Ecto neural progenitor cell (in vitro differentiated cells): ENCODE measurements around the gene CEP72.
A peak's percentile ranks its signal among the peaks of the same experiment; 100 is the strongest.

Experiments
- DNase-seq: peaks from one replicate; pipeline ENCODE4 v3.0.0-alpha.2; 2018; ENCODE audit warnings: low spot score

Gene CEP72

DNA sequence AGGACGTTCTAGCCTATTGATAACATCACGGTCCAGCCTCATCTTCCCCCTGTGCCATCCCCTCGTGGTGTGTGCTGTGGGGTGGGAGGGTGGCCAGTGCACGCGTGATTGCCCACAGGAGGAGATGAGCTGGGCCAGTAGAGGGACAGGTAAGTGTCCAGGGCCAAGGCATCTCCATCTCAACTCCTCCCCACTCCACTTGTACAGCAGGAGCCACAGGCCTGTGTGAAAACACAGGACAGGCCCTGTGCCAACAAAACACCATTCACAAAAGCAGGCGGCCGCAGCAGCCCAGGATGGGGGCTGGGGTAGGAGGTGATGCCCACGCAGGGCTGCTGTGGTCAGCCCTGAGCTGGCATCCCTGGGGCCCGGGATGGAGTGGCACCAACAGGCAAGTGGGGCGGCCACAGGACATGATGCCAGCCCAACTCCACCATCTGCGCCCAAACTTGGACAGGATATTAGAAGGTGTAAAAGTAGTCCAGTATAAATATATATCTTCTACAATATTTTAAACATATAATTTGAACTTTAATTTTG, 48.4 kb downstream of the CEP72 start:
- DNase-seq: no peak

DNA sequence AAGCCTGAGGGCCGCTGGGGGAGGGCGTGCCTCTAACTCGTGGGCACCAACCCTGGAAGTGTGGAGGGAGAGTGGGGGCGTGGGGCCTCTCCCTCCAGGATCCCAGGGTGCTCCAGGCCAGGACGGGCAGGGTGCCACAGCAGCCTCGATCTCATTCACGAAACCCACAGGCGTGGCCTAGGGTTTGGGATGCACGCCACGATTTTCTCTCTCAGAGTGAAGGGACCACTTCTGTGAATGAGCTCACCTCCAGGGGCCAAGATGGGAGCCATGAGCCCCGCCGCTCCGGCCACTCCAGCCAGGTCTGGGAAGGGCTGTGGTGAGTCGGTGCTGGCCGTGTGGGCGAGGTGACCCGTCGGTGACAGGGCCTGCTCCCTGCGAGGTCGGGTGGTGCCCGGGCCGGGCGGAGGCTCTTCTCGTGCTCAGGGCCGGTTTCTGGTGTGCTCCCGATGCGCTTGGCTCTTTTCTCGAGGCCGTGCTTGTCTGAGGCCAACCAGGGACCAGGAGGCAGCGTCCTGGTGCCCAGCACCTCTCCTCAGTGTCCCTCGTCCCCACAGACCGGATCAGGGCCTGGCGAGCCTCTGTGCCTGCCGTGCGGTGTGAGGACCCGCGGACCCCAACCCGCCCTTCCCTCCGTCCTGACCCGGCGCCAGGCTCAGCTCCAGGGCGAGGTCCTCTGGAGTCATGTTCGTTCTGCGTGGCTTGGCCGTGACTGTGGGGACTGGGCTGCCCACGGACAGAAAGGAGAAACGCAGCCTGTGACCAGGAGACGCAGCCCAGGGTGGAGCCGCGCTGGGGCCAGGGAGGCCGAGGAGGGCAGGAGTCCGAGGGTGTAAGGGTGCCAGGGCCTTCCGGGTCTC, 50.0 kb downstream of the CEP72 start:
- no peak for DNase-seq

DNA sequence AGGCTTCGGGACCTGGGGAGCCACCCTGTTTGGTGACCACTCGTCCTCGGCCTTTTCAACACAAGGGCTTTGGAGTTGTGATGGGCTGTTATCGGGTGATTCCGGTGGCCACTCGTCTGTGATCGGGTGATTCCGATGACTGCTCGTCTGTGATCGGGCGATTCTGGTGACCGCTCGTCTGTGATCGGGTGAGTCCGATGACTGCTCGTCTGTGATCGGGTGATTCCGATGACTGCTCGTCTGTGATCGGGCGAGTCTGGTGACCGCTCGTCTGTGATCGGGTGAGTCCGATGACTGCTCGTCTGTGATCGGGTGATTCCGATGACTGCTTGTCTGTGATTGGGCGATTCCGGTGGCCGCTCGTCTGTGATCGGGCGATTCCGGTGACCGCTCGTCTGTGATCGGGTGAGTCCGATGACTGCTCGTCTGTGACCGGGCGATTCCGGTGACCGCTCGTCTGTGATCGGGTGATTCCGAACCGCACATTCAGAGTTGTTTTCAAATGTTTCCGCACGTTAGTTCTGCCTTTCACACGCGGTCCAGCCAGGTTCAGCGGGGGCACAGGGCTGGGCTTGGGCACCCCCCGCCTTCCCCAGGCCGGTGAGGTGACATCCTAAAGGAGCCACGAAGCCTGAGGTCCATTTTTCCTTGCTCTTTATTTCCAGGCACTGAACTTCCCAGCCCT, 50.8 kb downstream of the CEP72 start:
- no peak for DNase-seq

DNA sequence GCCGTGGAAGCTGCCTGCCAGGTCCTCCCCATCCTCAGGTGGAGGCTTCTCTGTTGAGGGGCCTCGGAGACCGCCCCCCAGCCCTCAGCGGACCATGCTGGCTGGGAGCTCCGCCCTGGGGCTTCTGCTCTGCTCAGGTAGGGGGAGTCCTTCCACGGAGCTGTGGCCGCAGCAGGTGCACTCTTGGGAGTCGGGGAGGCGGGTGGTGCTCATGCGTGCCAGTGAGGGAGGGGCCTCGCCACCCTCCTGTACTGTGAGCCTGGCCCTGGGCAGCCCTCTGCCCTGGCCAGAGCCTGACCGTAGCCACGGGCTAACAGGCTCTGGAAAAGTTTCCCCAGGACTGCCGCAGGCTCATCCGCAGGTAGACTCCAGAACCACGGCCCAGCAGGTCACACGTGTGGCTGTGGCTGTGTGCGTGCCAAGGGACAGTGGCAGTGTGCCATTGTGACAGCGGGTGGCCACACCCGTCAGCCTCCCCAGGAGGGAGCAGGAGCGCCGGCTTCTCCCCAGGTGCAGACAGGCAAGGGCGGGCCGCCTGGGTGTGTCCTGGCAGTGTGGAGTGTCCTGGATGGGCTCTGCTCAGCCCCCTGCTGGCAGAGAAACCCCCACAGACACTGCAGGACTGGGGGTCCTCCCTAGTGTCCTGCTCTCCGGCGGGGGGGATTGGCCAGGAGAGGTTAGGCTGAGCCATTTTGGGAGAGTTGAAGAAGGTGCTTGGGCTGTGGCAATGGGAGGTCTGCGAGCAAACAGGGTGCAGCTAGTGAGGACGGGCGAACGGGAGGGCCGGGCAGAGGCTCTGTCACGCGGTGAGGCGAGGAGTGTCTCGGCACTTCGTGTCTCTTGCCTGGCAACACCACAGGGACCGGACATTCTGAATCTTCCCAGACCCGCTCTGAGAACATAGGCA, 51.5 kb downstream of the CEP72 start:
- DNase-seq: no peak

DNA sequence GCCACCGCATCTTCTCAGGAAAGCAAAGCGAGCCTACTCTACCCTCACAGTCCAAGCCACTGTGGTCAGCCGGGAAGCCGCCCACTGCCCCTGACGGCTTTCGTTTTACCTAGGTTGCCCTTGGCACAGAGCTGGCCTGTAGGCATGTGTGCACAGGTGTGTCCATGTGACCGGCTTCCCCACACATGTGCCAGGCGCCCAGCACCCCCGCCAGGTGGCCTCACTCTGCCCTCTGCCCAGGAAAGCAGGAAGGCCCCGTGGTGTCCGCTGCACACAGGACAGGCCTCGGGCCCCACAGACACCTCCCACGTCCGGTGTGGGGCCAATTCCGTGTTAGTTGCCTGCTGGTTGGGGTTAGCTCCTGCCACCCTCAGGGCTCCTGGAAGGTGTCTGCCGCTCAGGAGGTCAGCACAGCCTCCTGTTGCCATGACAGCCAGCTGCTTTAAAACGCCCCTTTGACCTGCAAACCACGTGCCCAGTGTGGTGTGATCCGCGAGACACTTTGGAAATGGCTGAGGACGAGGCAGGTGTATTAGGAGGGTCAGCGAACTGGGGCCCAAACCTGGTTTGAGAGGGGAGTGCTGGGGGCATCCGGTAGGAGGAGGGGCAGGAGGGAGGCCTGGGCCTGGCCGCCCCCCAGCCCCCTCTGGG, 52.3 kb downstream of the CEP72 start:
- DNase-seq: no peak

DNA sequence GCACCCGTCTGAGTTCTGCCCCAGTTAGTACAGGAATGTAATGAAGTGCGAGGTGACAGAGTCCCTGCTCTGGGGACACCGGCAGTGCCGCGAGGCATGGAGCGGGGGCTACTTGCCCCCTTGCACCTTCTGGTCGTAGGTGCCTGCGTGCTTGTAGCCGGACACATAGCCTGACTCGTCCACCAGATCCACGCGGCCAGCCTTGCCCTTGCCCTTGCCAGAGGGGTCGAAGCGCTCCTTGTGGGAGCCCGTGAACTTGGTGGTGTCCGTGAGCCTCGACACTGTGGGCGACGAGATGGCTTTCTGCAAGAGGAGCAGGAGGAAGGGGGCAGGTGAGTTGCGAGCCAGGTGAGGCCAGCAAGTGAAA, 52.8 kb downstream of the CEP72 start:
- no peak for DNase-seq

DNA sequence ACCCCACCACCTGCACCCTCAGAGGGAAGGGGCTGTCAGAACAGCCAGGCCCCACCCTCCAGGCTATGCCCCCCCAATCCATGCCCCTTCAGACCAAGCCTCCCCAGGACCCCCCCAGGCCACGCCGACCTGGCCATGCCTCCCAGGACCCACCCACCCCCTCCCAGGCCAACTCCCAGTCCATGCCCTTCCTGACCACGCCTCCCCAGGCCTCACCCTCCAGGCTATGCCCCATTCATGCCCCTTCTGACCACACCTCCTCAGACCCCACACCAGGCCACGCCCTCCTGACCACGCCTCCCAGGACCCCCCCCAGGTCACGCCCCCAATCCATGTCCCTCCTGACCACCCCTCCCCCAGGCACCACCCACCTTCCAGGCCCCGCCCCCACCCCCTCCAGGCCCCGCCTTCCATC, 53.4 kb downstream of the CEP72 start:
- DNase-seq: no peak

DNA sequence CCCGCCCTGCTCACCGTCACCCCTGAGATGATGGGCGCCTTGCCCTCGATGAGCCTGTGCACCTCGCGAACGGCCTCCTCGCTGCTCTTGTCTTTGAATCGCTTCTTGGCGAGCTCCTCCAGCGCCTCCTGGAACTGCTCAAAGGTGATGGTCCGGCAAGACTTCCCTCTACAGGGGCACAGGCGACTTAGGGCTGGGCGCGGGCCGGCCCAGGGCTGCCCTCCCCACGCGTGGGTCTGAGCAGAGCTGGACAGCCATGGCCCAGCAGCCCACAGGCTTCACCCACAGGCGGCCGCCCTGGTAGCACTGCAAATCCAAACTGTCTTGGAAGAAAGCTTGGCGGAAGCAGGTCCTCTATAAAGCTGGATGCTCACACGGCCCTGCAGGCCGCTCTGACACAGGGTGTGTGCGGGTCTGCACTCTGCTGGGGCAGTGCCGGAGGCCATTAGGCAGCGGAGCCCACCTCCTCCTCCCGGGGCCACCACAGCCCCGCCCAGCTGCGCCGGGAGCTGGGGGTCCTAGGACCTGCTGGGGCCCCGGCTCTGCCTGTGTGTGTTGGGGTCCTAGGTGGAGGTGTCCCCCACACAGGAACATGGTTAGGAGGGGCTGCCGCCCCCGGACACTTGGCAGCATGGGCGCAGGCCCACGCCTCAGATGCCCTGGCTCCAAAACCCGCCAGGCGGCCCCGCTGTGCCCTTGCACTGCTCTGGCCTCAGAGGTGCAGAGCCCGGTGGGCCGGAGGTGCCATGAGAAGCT, 54.0 kb downstream of the CEP72 start:
- DNase-seq: no peak

DNA sequence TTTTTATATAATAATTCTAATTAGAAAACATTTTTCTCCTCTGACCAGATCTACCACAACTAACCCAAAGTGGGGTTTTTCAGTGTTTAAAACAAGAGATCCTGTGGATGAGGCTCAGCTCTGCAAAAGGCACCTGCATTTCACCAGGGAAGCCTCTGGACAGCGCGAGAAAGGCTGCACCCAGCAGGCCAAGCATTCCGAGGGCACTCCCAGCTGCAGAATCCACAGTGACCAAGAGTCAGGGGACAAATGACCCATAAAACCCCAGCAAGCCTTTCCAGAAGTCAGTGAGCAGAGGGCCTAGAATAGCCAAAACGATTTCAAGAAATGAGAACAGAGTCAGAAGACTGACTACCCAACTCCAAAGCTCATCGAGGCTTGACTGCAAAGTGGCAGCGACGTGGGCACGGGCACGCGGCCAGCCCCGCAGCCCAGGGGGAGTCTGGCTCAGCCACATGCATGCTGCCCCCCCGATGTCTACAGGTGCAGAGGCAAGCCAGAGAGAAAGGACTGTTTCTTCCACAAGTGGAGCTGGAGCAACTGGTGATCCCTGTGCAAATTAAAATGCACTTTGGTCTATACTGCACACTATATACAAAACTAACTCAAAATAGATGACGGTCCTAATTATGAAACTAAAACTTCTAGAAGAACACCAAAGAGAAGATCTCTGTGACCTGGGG, 54.8 kb downstream of the CEP72 start:
- no peak for DNase-seq

DNA sequence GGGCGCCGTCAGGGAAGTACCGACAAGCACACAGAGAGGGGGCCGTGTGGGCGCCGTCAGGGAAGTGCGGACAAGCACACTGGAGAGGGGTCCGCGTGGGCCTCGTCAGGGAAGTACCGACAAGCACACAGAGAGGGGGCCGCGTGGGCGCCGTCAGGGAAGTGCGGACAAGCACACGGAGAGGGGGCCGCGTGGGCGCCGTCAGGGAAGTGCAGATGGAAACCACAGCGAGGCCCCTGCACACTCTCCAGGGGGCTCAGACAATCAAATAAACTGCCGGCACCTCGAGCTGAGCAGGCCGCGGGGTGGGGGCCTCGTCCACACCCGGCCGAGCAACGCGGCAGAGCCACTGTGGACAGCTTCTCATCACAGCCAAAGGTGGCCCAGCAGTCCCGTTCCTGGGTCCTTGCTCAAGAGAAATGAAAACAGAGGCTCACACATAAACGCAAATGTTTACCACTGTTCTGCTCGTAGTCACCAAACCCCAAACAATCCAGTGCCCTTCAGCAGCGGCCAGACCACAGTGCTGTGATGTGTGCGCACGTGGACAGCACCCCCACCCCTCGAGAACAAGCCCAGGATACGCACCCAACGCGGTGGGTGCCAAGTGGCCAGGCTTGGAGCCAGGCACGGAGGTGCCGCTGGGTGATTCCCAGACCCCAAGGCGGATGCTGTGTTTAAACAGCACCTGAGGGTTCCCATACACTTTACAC, 56.3 kb downstream of the CEP72 start:
- no peak for DNase-seq

DNA sequence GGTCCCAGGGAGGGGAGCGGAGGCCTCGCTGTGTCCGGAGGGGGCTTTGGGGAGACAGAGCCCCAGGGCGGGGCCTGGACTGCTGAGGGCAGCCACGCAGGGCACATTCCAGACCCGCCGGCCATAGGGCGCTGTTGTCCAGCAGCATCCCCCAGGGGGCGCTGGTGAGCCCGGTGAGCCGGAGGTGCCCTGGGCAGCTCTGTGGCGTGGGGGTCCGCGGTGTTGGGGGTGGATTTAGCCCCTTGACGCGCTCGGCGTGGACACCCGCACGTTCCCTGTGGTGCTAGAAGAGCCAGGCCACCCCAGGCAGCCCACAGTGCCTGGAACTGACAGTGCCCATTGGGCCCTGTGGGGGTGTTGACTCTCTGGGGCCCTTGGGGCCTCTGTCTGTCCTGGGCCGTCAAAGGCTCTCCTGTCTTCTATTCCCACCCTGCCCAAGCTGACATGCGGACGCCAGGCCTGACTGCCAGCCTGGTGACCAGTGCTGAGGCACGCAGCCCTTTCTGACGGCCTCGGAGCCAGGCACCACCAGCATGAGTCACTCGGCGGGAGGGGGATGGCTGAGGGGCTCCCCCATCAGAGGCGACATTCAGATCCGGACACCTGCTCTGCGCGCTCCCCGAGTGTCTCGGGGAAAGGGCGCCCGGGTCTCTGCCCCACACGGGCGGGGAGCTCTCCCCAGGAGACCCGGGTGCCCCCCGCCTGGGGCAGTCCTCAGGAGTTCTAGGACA, 57.1 kb downstream of the CEP72 start:
- peak; percentile 79 for DNase-seq

DNA sequence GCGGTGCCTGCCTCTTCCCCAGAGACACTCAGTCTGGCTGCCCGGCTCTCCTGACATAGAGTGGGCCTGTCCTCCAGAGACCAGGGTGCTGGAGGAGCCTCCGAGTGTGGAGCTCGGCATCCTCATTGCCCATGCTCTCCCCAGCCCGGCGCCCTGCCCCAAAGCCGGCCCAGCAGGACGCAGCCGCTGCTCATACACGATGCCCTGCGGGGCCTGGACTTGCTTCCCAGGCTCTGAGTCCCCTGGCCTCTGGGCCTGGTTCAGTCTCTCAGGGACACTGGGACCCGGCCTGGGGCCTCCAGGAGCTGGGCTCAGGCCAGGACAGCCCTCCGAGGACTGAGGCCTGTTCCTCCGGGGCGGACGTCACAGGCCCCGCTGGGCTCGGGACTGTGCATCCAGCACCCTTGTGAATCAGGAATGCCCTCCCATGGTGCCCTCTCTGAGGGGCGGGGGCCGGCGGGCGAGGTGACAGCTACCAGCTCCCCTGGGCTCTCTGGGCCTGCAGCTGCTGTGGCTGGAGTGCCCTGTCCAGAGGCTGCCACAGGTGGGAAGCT, 57.8 kb downstream of the CEP72 start:
- DNase-seq: no peak

DNA sequence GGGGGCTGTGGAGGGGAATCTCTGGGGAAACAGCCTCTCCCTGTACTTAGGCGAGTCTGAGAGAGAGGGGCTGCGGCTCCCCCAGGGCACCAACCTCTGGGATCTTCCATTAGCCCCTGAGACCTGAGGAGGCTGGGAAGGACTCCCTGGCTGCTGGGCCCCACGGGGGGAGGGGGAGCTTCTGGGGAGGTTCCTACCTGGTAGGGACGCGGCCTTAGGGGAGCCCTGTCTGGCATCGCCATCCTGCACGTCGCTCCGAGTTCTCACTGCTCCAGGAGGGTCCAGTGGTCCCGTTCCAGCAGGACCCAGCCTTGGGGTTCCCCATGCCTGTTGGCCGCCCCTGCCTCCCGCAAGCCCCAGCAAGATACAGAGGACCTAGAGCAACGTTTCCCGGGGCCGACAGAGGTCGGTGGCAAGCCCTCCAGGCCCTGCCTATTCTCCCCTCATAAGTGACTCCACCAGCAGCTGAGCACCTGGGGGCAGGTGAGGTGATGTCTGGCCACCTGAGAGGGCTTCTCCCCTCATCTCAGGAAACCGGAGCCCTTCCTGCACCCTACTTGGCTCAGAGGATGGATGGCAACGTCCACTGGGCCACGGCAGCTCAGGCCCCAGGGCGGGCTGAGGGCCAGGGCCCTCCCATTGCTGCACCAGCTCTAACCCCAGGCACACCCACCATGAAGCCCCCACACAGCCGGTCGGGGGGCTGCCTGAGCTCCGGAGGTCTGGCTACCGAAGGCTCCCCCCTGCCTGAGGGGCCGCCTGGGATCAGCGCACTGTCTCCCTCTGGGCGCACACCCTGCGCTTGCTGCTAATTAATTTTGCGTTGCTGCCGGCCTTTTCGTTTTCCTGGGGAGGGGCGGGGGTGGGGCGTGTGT, 58.5 kb downstream of the CEP72 start:
- DNase-seq: no peak

DNA sequence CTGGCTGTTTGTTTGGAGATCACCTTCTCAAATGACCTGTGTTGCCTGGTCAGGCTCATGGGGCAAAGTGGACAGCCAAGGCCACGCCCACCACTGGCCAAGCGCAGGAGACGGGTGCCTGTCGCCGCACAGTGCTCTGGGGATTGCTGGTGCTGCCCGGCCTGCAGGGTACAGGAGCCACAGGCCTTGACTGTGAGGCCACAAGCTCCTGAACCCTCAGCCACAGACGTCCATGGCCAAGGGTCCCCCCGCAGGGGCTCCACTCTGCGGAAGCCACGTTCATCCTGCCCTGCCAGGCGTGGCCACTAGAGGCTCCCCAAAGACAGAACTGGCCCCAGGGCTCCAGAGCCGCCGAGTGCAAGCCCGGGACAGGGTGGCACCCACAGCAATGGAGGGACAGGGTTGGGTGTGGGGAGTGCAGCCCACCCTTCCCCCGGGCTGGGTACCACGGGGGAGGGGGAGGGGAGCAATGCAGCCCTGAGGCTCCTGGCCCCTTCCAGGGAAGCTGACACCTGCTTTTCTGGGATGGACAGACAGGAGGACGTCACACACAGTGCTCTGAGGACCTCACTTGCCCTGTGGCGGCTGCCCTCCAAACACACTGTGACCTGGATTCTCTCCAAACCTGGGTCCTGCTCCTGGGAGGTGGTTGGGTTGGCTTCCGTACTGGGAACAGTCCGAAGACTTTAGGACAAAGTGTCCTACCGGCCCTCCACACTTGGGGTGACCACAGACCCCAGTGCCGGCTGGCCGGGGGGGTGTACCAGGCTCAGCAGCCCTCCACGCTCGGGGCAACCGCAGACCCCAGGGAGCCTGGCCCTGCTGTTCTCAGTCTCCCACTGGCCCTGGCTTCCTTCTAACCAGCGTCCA, 59.6 kb downstream of the CEP72 start:
- DNase-seq: peak; percentile 83

DNA sequence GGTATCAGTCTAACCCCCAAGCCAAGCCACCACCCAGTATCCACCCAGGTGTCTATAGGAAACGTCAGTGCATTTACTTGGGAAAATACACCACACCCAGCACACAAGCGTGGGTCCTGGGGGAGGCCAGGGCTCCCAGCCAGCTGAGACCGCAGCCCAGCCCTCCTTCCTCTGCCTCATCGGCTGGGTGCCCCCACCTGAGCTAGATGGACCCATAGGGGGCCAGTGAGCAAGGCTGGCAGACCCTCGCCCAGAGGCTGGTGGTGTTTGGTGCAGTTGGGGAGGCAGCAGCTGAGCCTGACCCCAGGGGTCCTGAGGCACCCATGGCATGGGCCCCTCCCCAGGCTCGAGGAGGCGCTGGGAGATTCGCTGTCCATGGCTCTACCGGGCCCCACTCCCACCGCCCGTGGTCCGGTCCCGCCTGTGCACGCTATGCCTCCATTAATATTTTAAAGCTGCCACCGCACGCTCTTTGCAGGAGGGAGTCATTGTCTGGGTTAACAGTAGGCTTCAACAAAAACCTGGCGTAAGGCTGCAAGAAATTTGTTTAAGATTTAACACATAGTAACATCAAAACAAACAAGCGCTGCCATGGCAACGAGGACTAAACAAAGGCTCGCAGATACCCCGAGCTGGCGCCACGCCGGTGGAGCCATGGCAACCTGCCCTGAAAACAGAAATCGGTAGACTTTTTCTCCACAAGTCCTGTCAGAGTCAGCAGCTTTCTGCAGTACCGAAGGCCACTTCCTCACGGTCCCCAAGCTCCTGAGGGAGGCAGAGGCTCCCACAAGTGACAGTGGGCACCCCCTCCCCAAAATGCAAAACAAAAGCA, 60.4 kb downstream of the CEP72 start:
- peak; percentile 81 for DNase-seq
